Measurements from ENCODE around the gene PCDHGC4.

- TF ChIP-seq TCF7L2 (IDR thresholded peaks at IDR 0.05; ENCODE audit: low read depth, low read length) = peak; percentile 22; the same call in 1 of the 2 replicates
- peak; percentile 65 for TF ChIP-seq CTCF (IDR thresholded peaks at IDR 0.05)
- TF ChIP-seq SIN3A (IDR thresholded peaks at IDR 0.05; ENCODE audit: borderline replicate concordance, insufficient read depth, low read depth, low read length) = no peak
Observed at GRCh38 chr5:141475625-141476131, 9.2 kb upstream of the PCDHGC4 start, which contains the start of gene PCDHGC3.
